ENCODE results near the gene CDC7.

- TF ChIP-seq NFE2L1 (CRISPR knock-in tag; IDR thresholded peaks at IDR 0.05) (no peak), CREB1 (CRISPR knock-in tag; IDR thresholded peaks at IDR 0.05) (no peak), CTCF (IDR thresholded peaks at IDR 0.05) (no peak), FOXK1 (CRISPR knock-in tag; IDR thresholded peaks at IDR 0.05) (no peak), IRF2 (CRISPR knock-in tag; IDR thresholded peaks at IDR 0.05; ENCODE audit: borderline replicate concordance, low read depth) (no peak), ZBTB43 (CRISPR knock-in tag; IDR thresholded peaks at IDR 0.05) (no peak)
Measured at GRCh38 chr1:91555074-91555730, 54.6 kb downstream of the CDC7 start.

Data from WTC11 (cell line).